Neuron (in vitro differentiated cells): Measurements from ENCODE around the gene SMOC1.

ENCODE experiments used
- H2AFZ ChIP-seq: one replicate; pipeline ENCODE4 v1.6.1; 2013; ENCODE audit warnings: low read depth, mild to moderate bottlenecking, inconsistent platforms, low read length, moderate library complexity
- H3K27me3 ChIP-seq: one replicate; pipeline ENCODE4 v1.6.1; 2013; ENCODE audit warnings: low read length; ENCODE audit not compliant: insufficient read depth
- H3K36me3 ChIP-seq: one replicate; pipeline ENCODE4 v1.6.1; 2013; ENCODE audit warnings: low read length; ENCODE audit not compliant: insufficient read depth
- H3K4me1 ChIP-seq: one replicate; pipeline ENCODE4 v1.6.1; 2013; ENCODE audit warnings: low read length; ENCODE audit not compliant: insufficient read depth
- H3K4me3 ChIP-seq: 2 replicates; pipeline ENCODE4 v1.5.1; 2013; ENCODE audit warnings: mild to moderate bottlenecking, low read length, moderate library complexity
- H3K9me3 ChIP-seq: one replicate; pipeline ENCODE4 v1.6.1; 2013; ENCODE audit warnings: low read length

The SMOC1 gene

GRCh38 chr14:70019695-70020094 lies 140.5 kb downstream of the SMOC1 start:
- no peak overlapping the region for H3K4me3 ChIP-seq
- no peaks in the 10 kb centered on the region for H3K27me3 ChIP-seq
- H2AFZ ChIP-seq, result no peak overlapping the region
- H3K9me3 ChIP-seq, result no peaks in the 10 kb centered on the region
- no peaks in the 10 kb centered on the region for H3K4me1 ChIP-seq
- peaks cover 89% of the 10 kb centered on the region for H3K36me3 ChIP-seq

GRCh38 chr14:70020352-70021170 lies 141.3 kb downstream of the SMOC1 start:
- Histone ChIP-seq H3K9me3 (no peaks in the 10 kb centered on the region), H3K27me3 (no peaks in the 10 kb centered on the region), H3K4me1 (no peaks in the 10 kb centered on the region), H3K4me3 (no peak overlapping the region), H2AFZ (no peak overlapping the region), H3K36me3 (peaks cover 89% of the 10 kb centered on the region)

- H3K4me3 ChIP-seq, result no peak overlapping the region
- no peaks in the 10 kb centered on the region for H3K27me3 ChIP-seq
- H3K36me3 ChIP-seq, result peaks cover 88% of the 10 kb centered on the region
- H3K4me1 ChIP-seq, result no peaks in the 10 kb centered on the region
- H3K9me3 ChIP-seq, result no peaks in the 10 kb centered on the region
- H2AFZ ChIP-seq, result no peak overlapping the region
These were observed 142.5 kb downstream of the SMOC1 start for GRCh38 chr14:70021548-70022220.

GRCh38 chr14:70022771-70023445 lies 143.7 kb downstream of the SMOC1 start:
- no peaks in the 10 kb centered on the region for H3K9me3 ChIP-seq
- no peaks in the 10 kb centered on the region for H3K27me3 ChIP-seq
- no peak overlapping the region for H3K4me3 ChIP-seq
- H3K36me3 ChIP-seq, result peaks cover 83% of the 10 kb centered on the region
- no peak overlapping the region for H2AFZ ChIP-seq
- H3K4me1 ChIP-seq, result no peaks in the 10 kb centered on the region

- Histone ChIP-seq H2AFZ (no peak overlapping the region), H3K9me3 (no peaks in the 10 kb centered on the region), H3K4me3 (no peak overlapping the region), H3K4me1 (no peaks in the 10 kb centered on the region), H3K27me3 (no peaks in the 10 kb centered on the region), H3K36me3 (peaks cover 83% of the 10 kb centered on the region)
These were observed 144.7 kb downstream of the SMOC1 start for GRCh38 chr14:70023871-70024270.

- Histone ChIP-seq H3K4me3 (no peak overlapping the region), H3K36me3 (peaks cover 66% of the 10 kb centered on the region), H2AFZ (no peak overlapping the region)
These were observed 148.7 kb downstream of the SMOC1 start for GRCh38 chr14:70027785-70028428.

GRCh38 chr14:70029296-70030132 lies 150.3 kb downstream of the SMOC1 start:
- Histone ChIP-seq H3K4me1 (no peaks in the 10 kb centered on the region), H3K9me3 (no peaks in the 10 kb centered on the region), H2AFZ (no peak overlapping the region), H3K36me3 (peaks cover 54% of the 10 kb centered on the region), H3K4me3 (no peak overlapping the region), H3K27me3 (no peaks in the 10 kb centered on the region)

More at GRCh38 chr14:70027785-70028428, 148.7 kb downstream of the SMOC1 start:
- Histone ChIP-seq H3K4me1 (no peaks in the 10 kb centered on the region), H3K9me3 (no peaks in the 10 kb centered on the region), H3K27me3 (no peaks in the 10 kb centered on the region)

- peaks cover 31% of the 10 kb centered on the region for H3K36me3 ChIP-seq
- H3K9me3 ChIP-seq, result no peaks in the 10 kb centered on the region
- H2AFZ ChIP-seq, result no peak overlapping the region
- no peak overlapping the region for H3K4me3 ChIP-seq
- H3K4me1 ChIP-seq, result no peaks in the 10 kb centered on the region
- no peaks in the 10 kb centered on the region for H3K27me3 ChIP-seq
These were observed 152.8 kb downstream of the SMOC1 start for GRCh38 chr14:70032016-70032415.

- H3K4me3 ChIP-seq, result no peak overlapping the region
- no peaks in the 10 kb centered on the region for H3K9me3 ChIP-seq
- no peaks in the 10 kb centered on the region for H3K4me1 ChIP-seq
- H3K27me3 ChIP-seq, result no peaks in the 10 kb centered on the region
- H2AFZ ChIP-seq, result no peak overlapping the region
- peaks cover 28% of the 10 kb centered on the region for H3K36me3 ChIP-seq
These were observed 153.2 kb downstream of the SMOC1 start for GRCh38 chr14:70032447-70032846.

GRCh38 chr14:70033116-70033515 lies 153.9 kb downstream of the SMOC1 start:
- H3K4me3 ChIP-seq, result no peak overlapping the region
- H3K4me1 ChIP-seq, result no peaks in the 10 kb centered on the region
- H3K36me3 ChIP-seq, result peaks cover 27% of the 10 kb centered on the region
- H3K9me3 ChIP-seq, result no peaks in the 10 kb centered on the region
- H2AFZ ChIP-seq, result no peak overlapping the region
- H3K27me3 ChIP-seq, result no peaks in the 10 kb centered on the region

- H3K4me1 ChIP-seq, result no peaks in the 10 kb centered on the region
- no peaks in the 10 kb centered on the region for H3K27me3 ChIP-seq
- H3K36me3 ChIP-seq, result peaks cover 23% of the 10 kb centered on the region
- no peak overlapping the region for H3K4me3 ChIP-seq
- no peaks in the 10 kb centered on the region for H3K9me3 ChIP-seq
- H2AFZ ChIP-seq, result no peak overlapping the region
These were observed 154.3 kb downstream of the SMOC1 start for GRCh38 chr14:70033561-70033960.

- Histone ChIP-seq H3K4me3 (no peak overlapping the region), H2AFZ (no peak overlapping the region), H3K27me3 (no peaks in the 10 kb centered on the region)
These were observed 155.0 kb downstream of the SMOC1 start for GRCh38 chr14:70034257-70034656.

More at GRCh38 chr14:70034257-70034656, 155.0 kb downstream of the SMOC1 start:
- H3K36me3 ChIP-seq, result peaks cover 16% of the 10 kb centered on the region
- H3K4me1 ChIP-seq, result no peaks in the 10 kb centered on the region
- H3K9me3 ChIP-seq, result no peaks in the 10 kb centered on the region
